ENCODE measurements around the gene ADGRL4. TPM values are rescaled to one million over a fixed set of nuclear protein-coding genes. Genes with fewer than 3 reads are reported as not detected.

ADGRL4 gene
- not detected for total RNA-seq
- not detected for polyA plus RNA-seq
- total RNA-seq, result 0 reads per million in 6 experiments

DNA sequence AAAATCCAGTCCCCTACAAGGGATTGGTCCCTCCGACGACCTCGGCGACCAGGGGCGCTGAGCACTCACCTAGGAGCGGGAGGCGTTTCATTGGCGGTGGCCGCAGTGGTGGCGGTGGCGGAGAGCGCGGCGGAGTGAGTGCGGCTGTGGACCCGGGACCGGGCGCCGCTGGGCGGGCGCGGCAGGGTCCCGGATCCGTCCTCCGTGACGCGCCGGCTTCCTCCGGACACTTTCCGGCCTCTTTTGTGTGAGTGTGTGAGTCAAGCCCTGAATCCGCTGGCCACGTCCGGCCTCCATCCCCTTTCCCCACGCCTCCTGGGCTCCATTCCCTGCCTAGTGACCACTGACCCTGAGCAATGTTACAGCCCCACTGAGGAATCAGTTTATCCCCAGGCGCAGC, at the start of gene ADGRL4:
Gene ADGRL4 (minus strand): TSS at position 167 of the 400 bp plus-strand sequence. CDS start 76 bp downstream, at position 91.
- DNase-seq (no peak), ATAC-seq (no peak)
- peaks cover 0 to 20% (median 2%) of the 10 kb centered on the region in 9 donors for H3K9me3 Mint-ChIP-seq
- no peaks in the 10 kb centered on the region for H3K36me3 Mint-ChIP-seq
- H3K4me1 Mint-ChIP-seq, result no peaks in the 10 kb centered on the region
- H3K4me3 Mint-ChIP-seq, result no peak within 1 kb of the TSS
- POLR2A ChIA-PET, result no interaction called here
- peaks cover 0 to 14% (median 8%) of the 10 kb centered on the region in 5 donors for H3K27me3 Mint-ChIP-seq
- H3K27ac Mint-ChIP-seq, result no peak within 1 kb of the TSS

DNA sequence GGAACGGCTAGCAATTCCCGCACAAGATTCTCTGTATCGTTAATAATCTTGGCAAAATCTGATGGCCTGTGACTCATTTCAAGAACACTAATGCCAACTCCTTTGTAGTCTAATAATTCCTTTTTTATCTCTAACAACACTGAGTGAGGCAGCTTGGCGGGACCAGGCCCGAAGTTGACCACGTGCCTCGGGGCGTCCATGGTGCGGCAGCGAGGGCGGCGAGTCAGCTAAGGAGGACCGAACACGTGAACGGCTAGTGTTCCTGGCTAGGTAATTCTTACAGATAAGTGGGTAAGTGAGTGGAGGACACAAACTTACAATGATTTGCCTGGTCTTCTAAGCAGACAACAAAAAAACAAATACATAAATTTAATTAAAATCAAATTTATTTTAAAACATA, 49.3 kb upstream of the ADGRL4 start:
- Mint-ChIP-seq H3K9me3 (peaks cover 7 to 39% (median 18%) of the 10 kb centered on the region in 9 donors), H3K27ac (peak overlapping the region in 1 of 10 donors; percentile 9), H3K4me3 (no peak overlapping the region), H3K36me3 (peaks cover 0 to 13% (median 0%) of the 10 kb centered on the region in 3 donors), H3K4me1 (peaks cover 0 to 12% (median 5%) of the 10 kb centered on the region in 4 donors), H3K27me3 (no peaks in the 10 kb centered on the region)
- DNase-seq, result no peak
- ATAC-seq, result no peak
- POLR2A ChIA-PET, result no interaction called here

DNA sequence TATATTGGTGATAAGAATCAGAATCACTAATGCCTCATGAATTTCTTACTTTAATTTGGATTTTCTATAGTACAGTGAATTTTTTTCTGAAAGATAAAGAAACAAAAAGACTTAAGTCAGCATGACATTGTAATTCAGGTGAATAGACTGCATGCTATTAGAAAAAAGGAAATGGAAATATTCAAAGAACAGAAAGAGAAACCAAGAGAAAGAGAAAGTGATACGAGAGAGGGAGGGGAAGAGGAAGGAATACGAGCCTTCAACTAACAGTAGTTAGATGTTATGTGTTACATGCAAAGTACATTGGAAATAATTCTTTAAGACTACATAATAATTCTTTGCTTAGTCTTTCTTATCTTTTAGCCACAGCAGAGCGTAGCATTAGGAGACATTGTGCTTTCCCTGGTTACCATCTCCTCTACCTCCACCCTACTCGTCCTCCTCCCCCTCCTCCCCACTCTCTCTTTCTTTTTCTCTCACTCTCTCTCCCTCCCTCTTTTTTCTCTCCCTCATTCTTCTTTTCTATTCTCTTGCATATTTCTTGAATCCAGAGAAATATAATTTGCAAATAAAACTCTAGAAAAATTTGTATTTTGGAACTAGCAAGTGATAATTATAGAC, 46.4 kb upstream of the ADGRL4 start:
- Mint-ChIP-seq H3K4me1 (peaks cover 0 to 12% (median 5%) of the 10 kb centered on the region in 4 donors), H3K9me3 (peaks cover 3 to 13% (median 10%) of the 10 kb centered on the region in 9 donors), H3K4me3 (peak overlapping the region in 9 of 10 donors; percentile 2 to 73 (median 42)), H3K36me3 (peaks cover 0 to 10% (median 0%) of the 10 kb centered on the region in 3 donors), H3K27me3 (no peaks in the 10 kb centered on the region), H3K27ac (peak overlapping the region in 2 of 10 donors; percentile 31 to 53)
- DNase-seq (no peak), ATAC-seq (no peak)
- POLR2A ChIA-PET, result no interaction called here

DNA sequence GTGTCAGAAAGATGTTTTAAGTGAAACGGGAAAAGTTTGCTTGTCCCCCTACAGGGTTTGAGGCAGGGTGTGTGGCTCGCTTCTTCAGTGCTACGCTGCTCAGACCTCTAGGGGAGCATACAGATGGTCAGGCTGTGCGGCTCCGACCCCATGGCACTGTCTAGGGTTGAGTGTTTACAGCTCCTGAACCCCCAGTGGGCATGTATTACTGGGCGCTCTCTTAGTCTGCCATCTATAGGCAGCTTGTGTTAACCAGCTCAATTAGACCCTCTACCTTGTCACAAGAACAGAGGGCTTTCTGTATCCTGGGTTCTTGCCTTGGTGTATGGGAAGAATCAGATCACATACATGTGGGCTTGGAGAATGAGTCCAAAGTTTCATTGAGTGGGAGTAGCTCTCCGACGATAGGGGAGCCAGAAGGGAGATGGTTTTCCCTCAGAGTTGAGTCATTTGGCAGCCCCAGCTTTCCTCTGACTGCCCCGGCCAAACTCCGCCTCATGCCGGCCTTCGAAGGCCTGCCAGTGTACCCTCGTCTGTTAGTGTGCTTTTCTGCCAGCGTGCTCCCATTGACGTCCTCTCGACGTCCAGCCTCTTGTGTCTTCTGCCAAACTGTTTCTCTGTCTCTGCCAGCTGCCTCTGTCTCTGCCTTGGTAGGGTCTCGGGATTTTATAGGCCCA, 38.6 kb upstream of the ADGRL4 start:
- POLR2A ChIA-PET, result no interaction called here
- peaks cover 0 to 5% (median 0%) of the 10 kb centered on the region in 9 donors for H3K9me3 Mint-ChIP-seq
- H3K4me3 Mint-ChIP-seq, result no peak overlapping the region
- ATAC-seq (no peak), DNase-seq (no peak)
- peaks cover 0 to 8% (median 6%) of the 10 kb centered on the region in 4 donors for H3K4me1 Mint-ChIP-seq
- H3K36me3 Mint-ChIP-seq, result no peaks in the 10 kb centered on the region
- H3K27ac Mint-ChIP-seq, result no peak overlapping the region
- H3K27me3 Mint-ChIP-seq, result no peaks in the 10 kb centered on the region

DNA sequence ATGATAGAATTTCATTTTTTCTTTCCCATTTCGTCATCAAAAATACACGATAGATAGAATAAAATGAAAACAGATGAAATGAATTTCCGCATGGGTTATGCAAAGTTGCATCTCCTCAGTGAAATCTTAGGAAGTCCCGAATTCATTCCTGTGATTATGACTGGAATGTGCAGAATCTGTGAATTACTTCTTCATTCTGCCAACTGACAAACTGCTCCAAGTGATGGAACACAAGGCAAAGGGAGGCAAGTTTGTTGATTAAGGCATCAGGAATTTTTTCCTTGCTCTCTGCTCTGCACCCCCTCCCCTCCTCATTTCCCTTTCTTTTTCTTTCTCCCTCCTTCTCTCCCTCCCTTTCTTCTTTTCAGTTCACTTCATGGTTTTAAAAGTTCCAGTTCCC, 37.0 kb upstream of the ADGRL4 start:
- H3K9me3 Mint-ChIP-seq, result peaks cover 0 to 4% (median 2%) of the 10 kb centered on the region in 9 donors
- no peak for DNase-seq
- no peak overlapping the region for H3K27ac Mint-ChIP-seq
- H3K4me1 Mint-ChIP-seq, result peaks cover 0 to 9% (median 7%) of the 10 kb centered on the region in 4 donors
- H3K4me3 Mint-ChIP-seq, result no peak overlapping the region
- H3K27me3 Mint-ChIP-seq, result no peaks in the 10 kb centered on the region
- H3K36me3 Mint-ChIP-seq, result no peaks in the 10 kb centered on the region
- POLR2A ChIA-PET, result no interaction called here
- no peak for ATAC-seq

DNA sequence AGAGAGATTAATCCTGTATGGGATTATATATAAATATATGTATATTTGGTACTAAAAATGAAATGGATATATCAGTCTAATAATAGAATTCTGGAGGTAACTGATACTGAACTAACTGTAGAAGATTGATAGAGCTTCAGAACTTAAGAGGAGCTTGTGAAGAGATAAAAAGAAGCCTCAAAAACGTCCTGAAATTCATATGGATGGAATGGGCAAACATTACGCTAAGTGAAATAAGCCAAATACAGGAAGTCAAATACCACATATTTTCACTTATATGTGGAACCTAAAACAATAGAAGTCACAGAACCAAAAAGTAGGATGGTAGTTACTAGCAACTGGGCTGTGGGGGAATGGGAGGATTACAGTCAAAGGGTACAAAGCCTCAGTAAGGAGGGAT, 36.0 kb upstream of the ADGRL4 start:
- DNase-seq, result no peak
- H3K9me3 Mint-ChIP-seq, result peaks cover 0 to 14% (median 6%) of the 10 kb centered on the region in 9 donors
- H3K4me1 Mint-ChIP-seq, result peaks cover 0 to 9% (median 7%) of the 10 kb centered on the region in 4 donors
- H3K4me3 Mint-ChIP-seq, result no peak overlapping the region
- POLR2A ChIA-PET, result no interaction called here
- no peak for ATAC-seq
- no peak overlapping the region for H3K27ac Mint-ChIP-seq
- no peaks in the 10 kb centered on the region for H3K27me3 Mint-ChIP-seq
- no peaks in the 10 kb centered on the region for H3K36me3 Mint-ChIP-seq

DNA sequence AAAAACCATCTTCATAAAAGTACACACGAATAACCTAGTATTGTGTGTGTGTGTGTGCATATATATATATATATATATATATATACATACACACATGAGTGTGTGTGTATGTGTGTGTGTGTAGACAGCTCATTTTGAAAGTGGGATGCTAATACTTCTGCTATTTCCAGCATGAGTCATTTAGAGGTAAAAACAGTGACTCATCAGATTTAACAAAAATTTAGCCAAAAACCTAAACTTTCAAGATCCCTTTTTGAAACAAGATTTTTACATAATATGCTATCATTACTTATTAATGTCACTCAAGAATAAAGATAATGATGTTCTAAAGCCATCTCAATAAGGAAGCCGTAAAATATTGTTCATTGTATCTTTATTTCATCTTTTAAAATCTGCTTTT, 35.6 kb upstream of the ADGRL4 start:
- no peak overlapping the region for H3K4me3 Mint-ChIP-seq
- no peak overlapping the region for H3K27ac Mint-ChIP-seq
- H3K9me3 Mint-ChIP-seq, result peaks cover 2 to 18% (median 9%) of the 10 kb centered on the region in 9 donors
- ATAC-seq (no peak), DNase-seq (no peak)
- POLR2A ChIA-PET, result no interaction called here
- H3K4me1 Mint-ChIP-seq, result peaks cover 0 to 9% (median 7%) of the 10 kb centered on the region in 4 donors
- no peaks in the 10 kb centered on the region for H3K27me3 Mint-ChIP-seq
- no peaks in the 10 kb centered on the region for H3K36me3 Mint-ChIP-seq

DNA sequence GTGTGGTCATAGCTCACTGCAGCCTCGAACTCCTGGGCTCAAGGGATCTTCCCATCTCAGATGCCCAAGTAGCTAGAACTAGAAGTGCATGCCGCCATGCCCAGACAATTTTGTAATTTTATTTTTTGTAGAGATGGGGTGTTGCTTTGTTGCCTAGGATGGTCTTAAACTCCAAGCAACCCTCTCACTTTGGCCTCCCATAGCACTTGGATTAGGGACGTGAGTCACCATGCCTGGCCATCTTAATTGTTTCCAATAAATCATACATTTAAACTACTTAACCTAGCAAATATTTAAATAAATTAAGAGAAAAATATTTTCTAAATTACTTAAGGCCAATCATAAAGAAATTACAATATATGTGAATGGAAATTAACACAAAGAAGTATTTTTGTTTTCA, 35.1 kb upstream of the ADGRL4 start:
- no peaks in the 10 kb centered on the region for H3K27me3 Mint-ChIP-seq
- no peak for DNase-seq
- peaks cover 0 to under 1% (median 0%) of the 10 kb centered on the region in 3 donors for H3K36me3 Mint-ChIP-seq
- peaks cover 2 to 21% (median 9%) of the 10 kb centered on the region in 9 donors for H3K9me3 Mint-ChIP-seq
- H3K27ac Mint-ChIP-seq, result no peak overlapping the region
- POLR2A ChIA-PET, result no interaction called here
- no peak overlapping the region for H3K4me3 Mint-ChIP-seq
- ATAC-seq, result no peak
- H3K4me1 Mint-ChIP-seq, result peaks cover 0 to 9% (median 7%) of the 10 kb centered on the region in 4 donors

DNA sequence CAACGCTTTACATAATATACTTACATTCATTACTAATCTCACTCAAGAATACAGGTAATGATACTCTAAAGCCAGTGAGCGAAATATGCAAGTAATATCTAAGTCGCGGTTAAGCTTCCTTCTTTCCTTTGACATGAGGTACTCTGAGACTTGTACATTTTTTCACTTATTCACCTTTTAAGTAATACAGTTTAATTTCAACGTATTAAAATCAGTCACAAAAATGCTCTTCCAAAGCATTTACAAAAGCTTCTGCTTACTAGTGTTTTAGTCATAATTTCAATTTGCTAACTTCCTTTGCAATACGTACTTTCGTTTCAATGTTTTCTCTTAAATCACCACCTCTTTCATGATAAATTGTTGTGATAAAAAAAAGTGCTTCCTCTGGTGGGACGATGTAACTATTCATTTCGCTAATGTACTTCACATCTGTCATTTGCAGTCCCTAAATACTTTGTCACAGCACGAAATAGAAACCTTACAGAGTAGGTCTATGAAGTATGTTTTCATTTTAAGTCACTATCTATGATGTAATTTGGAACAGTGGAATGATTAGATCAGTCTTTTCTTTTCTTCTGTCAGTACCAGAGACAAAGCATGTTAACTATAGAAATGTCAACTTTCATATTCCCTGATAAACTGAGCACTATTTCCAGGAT, 34.0 kb upstream of the ADGRL4 start:
- no peak for DNase-seq
- ATAC-seq, result no peak
- Mint-ChIP-seq H3K9me3 (peaks cover 2 to 31% (median 13%) of the 10 kb centered on the region in 9 donors), H3K36me3 (peaks cover 0 to 7% (median 0%) of the 10 kb centered on the region in 3 donors), H3K27ac (no peak overlapping the region), H3K27me3 (no peaks in the 10 kb centered on the region), H3K4me1 (peaks cover 0 to 9% (median 7%) of the 10 kb centered on the region in 4 donors), H3K4me3 (peak overlapping the region in 6 of 10 donors; percentile 3 to 64 (median 38))
- POLR2A ChIA-PET, result no interaction called here

DNA sequence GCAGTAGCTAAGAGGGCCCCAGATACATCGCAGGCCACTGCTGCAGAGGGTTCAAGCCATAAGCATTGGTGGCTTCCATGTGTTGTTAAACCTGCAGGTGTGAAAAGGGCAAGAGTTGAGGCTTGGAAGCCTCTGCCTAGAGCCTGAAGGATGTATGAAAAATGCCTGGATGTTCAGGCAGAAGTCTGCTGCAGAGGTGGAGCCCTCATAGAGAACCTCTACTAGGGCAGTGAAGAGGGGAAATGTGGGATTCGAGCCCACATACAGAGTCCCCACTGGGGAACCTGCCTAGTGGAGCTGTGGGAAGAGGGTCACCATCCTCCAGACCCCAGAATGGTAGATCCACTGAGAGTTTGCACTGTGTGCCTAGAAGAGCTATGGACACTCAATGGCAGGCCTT, 30.6 kb upstream of the ADGRL4 start:
- H3K36me3 Mint-ChIP-seq, result peaks cover 0 to 7% (median 0%) of the 10 kb centered on the region in 3 donors
- ATAC-seq, result no peak

DNA sequence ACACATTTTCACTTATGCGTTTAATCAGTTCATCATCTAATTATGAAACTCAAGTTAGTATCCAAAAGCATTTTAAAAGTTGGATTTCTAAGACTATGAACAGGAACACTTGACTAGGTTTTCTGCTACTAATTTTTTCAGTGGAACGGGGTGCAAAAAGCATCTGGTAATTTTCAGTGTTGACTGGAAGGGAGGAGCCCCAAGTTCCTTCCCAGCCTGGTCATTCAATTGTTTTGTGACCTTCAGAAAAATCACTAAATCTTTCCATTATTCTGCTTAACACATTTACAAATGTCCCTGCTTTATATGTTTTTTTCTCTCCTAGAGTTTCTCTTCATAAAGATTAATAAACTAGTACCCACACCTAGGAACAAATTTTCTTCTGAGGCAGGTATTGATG, 6.0 kb upstream of the ADGRL4 start:
- H3K4me3 Mint-ChIP-seq, result no peak overlapping the region
- H3K9me3 Mint-ChIP-seq, result peaks cover 0 to 16% (median 2%) of the 10 kb centered on the region in 9 donors
- no peaks in the 10 kb centered on the region for H3K27me3 Mint-ChIP-seq
- POLR2A ChIA-PET, result no interaction called here
- H3K27ac Mint-ChIP-seq, result no peak overlapping the region
- no peak for DNase-seq
- H3K4me1 Mint-ChIP-seq, result no peaks in the 10 kb centered on the region
- ATAC-seq, result no peak
- H3K36me3 Mint-ChIP-seq, result no peaks in the 10 kb centered on the region

More for the DNA sequence above, 30.6 kb upstream of the ADGRL4 start:
- Mint-ChIP-seq H3K27ac (no peak overlapping the region), H3K4me3 (no peak overlapping the region), H3K27me3 (no peaks in the 10 kb centered on the region), H3K4me1 (peaks cover 0 to 9% (median 7%) of the 10 kb centered on the region in 4 donors), H3K9me3 (peaks cover 2 to 32% (median 14%) of the 10 kb centered on the region in 9 donors)
- no peak for DNase-seq
- POLR2A ChIA-PET, result no interaction called here

DNA sequence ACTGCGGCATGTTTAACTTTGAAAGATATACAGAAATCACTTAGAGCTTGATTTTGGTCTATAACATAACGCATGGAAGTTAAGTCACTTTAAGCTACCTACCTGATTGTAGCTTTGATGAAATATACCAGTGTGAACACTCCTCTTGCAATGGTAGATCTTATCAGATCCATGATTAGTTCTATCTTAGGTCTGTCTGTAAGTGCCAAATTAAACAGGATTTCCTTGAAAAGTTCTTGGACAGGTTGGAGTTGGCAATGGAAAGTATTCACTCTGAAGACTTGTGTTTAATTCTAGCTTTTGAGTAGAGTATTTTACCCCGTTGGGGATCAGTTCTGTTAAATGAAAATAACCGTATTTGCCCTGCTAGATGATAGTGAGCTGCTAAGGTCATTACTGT, 4.1 kb upstream of the ADGRL4 start:
- H3K4me3 Mint-ChIP-seq, result no peak overlapping the region
- no peaks in the 10 kb centered on the region for H3K36me3 Mint-ChIP-seq
- H3K4me1 Mint-ChIP-seq, result no peaks in the 10 kb centered on the region
- ATAC-seq, result no peak
- no peak overlapping the region for H3K27ac Mint-ChIP-seq
- POLR2A ChIA-PET, result no interaction called here
- DNase-seq, result no peak
- peaks cover 0 to 14% (median 5%) of the 10 kb centered on the region in 5 donors for H3K27me3 Mint-ChIP-seq
- H3K9me3 Mint-ChIP-seq, result peaks cover 0 to 20% (median 2%) of the 10 kb centered on the region in 9 donors

DNA sequence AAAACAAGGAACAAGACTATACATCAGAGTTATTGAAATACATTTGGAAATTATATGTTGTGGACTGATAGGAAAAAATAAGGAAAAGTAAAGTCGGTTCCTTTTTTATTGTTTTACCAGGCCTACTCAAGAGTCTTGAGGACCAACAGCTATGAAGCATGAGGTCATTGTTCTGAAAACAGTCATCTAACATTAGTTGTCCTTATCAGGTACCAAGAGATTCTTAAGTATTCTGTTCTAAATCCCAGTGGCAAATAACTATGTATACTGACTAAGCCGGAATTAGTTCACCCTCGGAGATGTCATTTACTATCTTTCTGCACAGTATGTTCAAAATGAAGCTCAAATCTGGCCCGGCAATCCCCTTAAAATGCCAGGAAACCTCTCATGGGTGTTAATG, 585 bp downstream of the ADGRL4 start:
- Mint-ChIP-seq H3K27me3 (peaks cover 0 to 14% (median 8%) of the 10 kb centered on the region in 5 donors), H3K9me3 (peaks cover 0 to 16% (median 2%) of the 10 kb centered on the region in 9 donors), H3K4me3 (no peak overlapping the region), H3K4me1 (no peaks in the 10 kb centered on the region), H3K36me3 (no peaks in the 10 kb centered on the region), H3K27ac (no peak overlapping the region)
- DNase-seq (no peak), ATAC-seq (no peak)
- POLR2A ChIA-PET, result no interaction called here

All from naive thymus-derived CD8-positive, alpha-beta T cell (primary cell).